HepG2 (cell line): ENCODE results near the gene NOL4L. TPM values are rescaled to one million over a fixed set of nuclear protein-coding genes. Genes with fewer than 3 reads are reported as not detected.

Experiments used
- ARID3A ChIP-seq: IDR thresholded peaks from 2 replicates; pipeline ENCODE4 v1.6.1; 2012; ENCODE audit warnings: low read depth, low read length, improper control_type of control experiment
- DMAP1 ChIP-seq: IDR thresholded peaks from 2 replicates; pipeline ENCODE4 v1.6.1; 2016
- ETV5 ChIP-seq: IDR thresholded peaks from 2 replicates; pipeline ENCODE4 v1.6.1; 2018; ENCODE audit warnings: missing biosample characterization, missing genetic modification reagents, inconsistent platforms, borderline replicate concordance
- HNF1A ChIP-seq, 2 experiments: sonication (generic) in 1 of 2; formaldehyde crosslinking in 1 of 2; IDR thresholded peaks; 2 replicates each; pipeline versions ENCODE4 v1.4.0 to v1.6.1; 2016 to 2020; ENCODE audit warnings: borderline replicate concordance in 1 of 2, low read depth in 1 of 2, mild to moderate bottlenecking in 1 of 2, missing genetic modification reagents in 1 of 2
- HOXA5 ChIP-seq: sonication (generic); formaldehyde crosslinking; IDR thresholded peaks from 2 replicates; pipeline ENCODE4 v1.4.0; 2020; ENCODE audit warnings: missing genetic modification reagents
- KMT2A ChIP-seq: sonication (generic); formaldehyde crosslinking; IDR thresholded peaks from 2 replicates; pipeline ENCODE4 v1.4.0; 2020; ENCODE audit warnings: missing genetic modification reagents
- MIXL1 ChIP-seq: IDR thresholded peaks from 2 replicates; pipeline ENCODE4 v1.6.1; 2016
- PAF1 ChIP-seq: IDR thresholded peaks from 2 replicates; pipeline ENCODE4 v1.6.1; 2016; ENCODE audit warnings: missing genetic modification reagents, missing compliant biosample characterization
- PHF20 ChIP-seq: sonication (generic); formaldehyde crosslinking; IDR thresholded peaks from 2 replicates; pipeline ENCODE4 v1.5.0; 2020; ENCODE audit warnings: mild to moderate bottlenecking, missing genetic modification reagents
- RXRA ChIP-seq: sonication (generic); formaldehyde crosslinking; IDR thresholded peaks from 2 replicates; pipeline ENCODE4 v1.5.1; 2020; ENCODE audit warnings: missing genetic modification reagents
- SATB2 ChIP-seq: sonication (generic); formaldehyde crosslinking; IDR thresholded peaks from 2 replicates; pipeline ENCODE4 v1.5.0; 2020; ENCODE audit warnings: missing genetic modification reagents
- SP5 ChIP-seq: IDR thresholded peaks from 2 replicates; pipeline ENCODE4 v1.6.1; 2016; ENCODE audit warnings: low read depth, borderline replicate concordance
- SSRP1 ChIP-seq: IDR thresholded peaks from 2 replicates; pipeline ENCODE4 v1.6.1; 2016; ENCODE audit warnings: control low read depth
- TOPORS ChIP-seq: sonication (generic); formaldehyde crosslinking; IDR thresholded peaks from 2 replicates; pipeline ENCODE4 v1.8.0; 2023; ENCODE audit warnings: mild to moderate bottlenecking, missing genetic modification reagents
- ZBTB14 ChIP-seq: sonication (generic); formaldehyde crosslinking; IDR thresholded peaks from 2 replicates; pipeline ENCODE4 v1.4.0; 2020; ENCODE audit warnings: missing genetic modification reagents
- ZIK1 ChIP-seq: sonication (generic); formaldehyde crosslinking; IDR thresholded peaks from 2 replicates; pipeline ENCODE4 v1.5.0; 2020; ENCODE audit warnings: mild to moderate bottlenecking, low read depth, missing genetic modification reagents, borderline replicate concordance
- ZKSCAN8 ChIP-seq: IDR thresholded peaks from 2 replicates; pipeline ENCODE4 v1.6.1; 2016; ENCODE audit warnings: borderline replicate concordance, missing genetic modification reagents, missing compliant biosample characterization
- ZMYM4 ChIP-seq: sonication (generic); formaldehyde crosslinking; IDR thresholded peaks from 2 replicates; pipeline ENCODE4 v1.8.1; 2023; ENCODE audit warnings: mild to moderate bottlenecking, missing genetic modification reagents
- ZNF24 ChIP-seq: fragments of 450-650 bp; IDR thresholded peaks from 2 replicates; pipeline ENCODE4 v1.6.1; 2017; ENCODE audit warnings: antibody characterized with exemption, mild to moderate bottlenecking
- ZNF75D ChIP-seq: sonication (generic); formaldehyde crosslinking; IDR thresholded peaks from 2 replicates; pipeline ENCODE4 v1.8.1; 2023; ENCODE audit warnings: missing genetic modification reagents, mild to moderate bottlenecking, borderline replicate concordance
- ZSCAN20 ChIP-seq: sonication (generic); formaldehyde crosslinking; IDR thresholded peaks from 2 replicates; pipeline ENCODE4 v1.4.0; 2020; ENCODE audit warnings: missing genetic modification reagents, mild to moderate bottlenecking, borderline replicate concordance
- ZSCAN31 ChIP-seq: sonication (generic); formaldehyde crosslinking; IDR thresholded peaks from 2 replicates; pipeline ENCODE4 v1.5.0; 2020; ENCODE audit warnings: low read depth, mild to moderate bottlenecking, missing genetic modification reagents
- polyA plus RNA-seq, 8 experiments: library from polyadenylated mRNA; depleted of rRNA in 3 of 8; stranded (reverse) in 7 of 8; unstranded in 1 of 8; fragments of >200 nt; fragmentation: Illumina TruSeq in 4 of 8; extraction: Trizol in 4 of 8; gene quantifications; 2 replicates each; pipeline versions ENCODE4 v1.2.1 to v1.2.3, GENCODE V29; 2011 to 2016; ENCODE audit warnings: low read depth in 4 of 8, missing spikeins in 1 of 8, mixed read lengths in 1 of 8; ENCODE audit not compliant: insufficient read depth in 1 of 8
- total RNA-seq, 5 experiments: library from RNA; depleted of rRNA; stranded (reverse); fragments of >200 nt; fragmentation: Illumina TruSeq; extraction: Trizol; gene quantifications; 2 replicates each; pipeline ENCODE4 v1.2.3, GENCODE V29; 2016; ENCODE audit warnings: low read depth in 1 of 5

The NOL4L gene
- total and polyA plus RNA-seq, 2 of the 13 experiments (the other 11 are each of a cell fraction or from before 2014, with no cell fraction given), result 16.6 to 35.4 TPM

GRCh38 chr20:32536851-32537656 lies 48.1 kb downstream of the NOL4L start (continued):
- TF ChIP-seq ARID3A (no peak), HOXA5 (CRISPR knock-in tag) (no peak), ZSCAN20 (CRISPR knock-in tag) (no peak), RXRA (CRISPR knock-in tag) (0 out of 2 replicates have a peak, but pooled peaks have one; percentile 29), KMT2A (CRISPR knock-in tag) (no peak), TOPORS (no peak), ETV5 (CRISPR knock-in tag) (peak; percentile 9; the same call in 1 of the 2 replicates), ZSCAN31 (peak; percentile 74; the same call in 1 of the 2 replicates), ZBTB14 (CRISPR knock-in tag) (peak; percentile 74), SP5 (CRISPR knock-in tag) (no peak), ZNF24 (no peak), PHF20 (CRISPR knock-in tag) (no peak), ZNF75D (CRISPR knock-in tag) (no peak), MIXL1 (CRISPR knock-in tag) (no peak), HNF1A (IDR thresholded peaks at IDR 0.05; ENCODE audit: low read depth) (no peak), HNF1A (CRISPR knock-in tag; IDR thresholded peaks at IDR 0.05; ENCODE audit: borderline replicate concordance) (no peak), ZIK1 (CRISPR knock-in tag) (no peak), SATB2 (CRISPR knock-in tag) (no peak), ZMYM4 (CRISPR knock-in tag) (no peak), DMAP1 (CRISPR knock-in tag) (no peak), PAF1 (no peak), ZKSCAN8 (CRISPR knock-in tag) (no peak), SSRP1 (CRISPR knock-in tag) (no peak)
